ENCODE measurements around the gene PHACTR1.

PHACTR1 gene

GRCh38 chr6:13079096-13079723 lies 362.6 kb downstream of the PHACTR1 start:
- no peak for DNase-seq

GRCh38 chr6:13080462-13081188 lies 364.1 kb downstream of the PHACTR1 start:
- no peak for DNase-seq

GRCh38 chr6:13081189-13081563 lies 364.6 kb downstream of the PHACTR1 start:
- no peak for DNase-seq

- DNase-seq: no peak
These were observed 372.9 kb downstream of the PHACTR1 start for GRCh38 chr6:13089296-13089994.

GRCh38 chr6:13091192-13091591 lies 374.6 kb downstream of the PHACTR1 start:
- no peak for DNase-seq

GRCh38 chr6:13094781-13095425 lies 378.3 kb downstream of the PHACTR1 start:
- DNase-seq: no peak

- DNase-seq: no peak
These were observed 379.5 kb downstream of the PHACTR1 start for GRCh38 chr6:13096084-13096483.

GRCh38 chr6:13097454-13097853 lies 380.9 kb downstream of the PHACTR1 start:
- no peak for DNase-seq

- DNase-seq: no peak
These were observed 381.4 kb downstream of the PHACTR1 start for GRCh38 chr6:13098006-13098405.

GRCh38 chr6:13098793-13099570 lies 382.4 kb downstream of the PHACTR1 start:
- no peak for DNase-seq

- no peak for DNase-seq
These were observed 383.2 kb downstream of the PHACTR1 start for GRCh38 chr6:13099771-13100170.

GRCh38 chr6:13101409-13101808 lies 384.8 kb downstream of the PHACTR1 start:
- no peak for DNase-seq

- DNase-seq: no peak
These were observed 385.4 kb downstream of the PHACTR1 start for GRCh38 chr6:13101985-13102384.

GRCh38 chr6:13103169-13103568 lies 386.6 kb downstream of the PHACTR1 start:
- no peak for DNase-seq

- DNase-seq: no peak
These were observed 388.6 kb downstream of the PHACTR1 start for GRCh38 chr6:13105139-13105538.

- no peak for DNase-seq
These were observed 396.4 kb downstream of the PHACTR1 start for GRCh38 chr6:13112921-13113320.

- DNase-seq: no peak
These were observed 396.8 kb downstream of the PHACTR1 start for GRCh38 chr6:13113376-13113775.

GRCh38 chr6:13113981-13114593 lies 397.5 kb downstream of the PHACTR1 start:
- no peak for DNase-seq

- no peak for DNase-seq
These were observed 399.6 kb downstream of the PHACTR1 start for GRCh38 chr6:13116155-13116554.

- DNase-seq: no peak
These were observed 401.0 kb downstream of the PHACTR1 start for GRCh38 chr6:13117570-13117969.

GRCh38 chr6:13119549-13119948 lies 403.0 kb downstream of the PHACTR1 start:
- no peak for DNase-seq

All from activated T-cell treated with anti-CD3 and anti-CD28 coated beads, Interleukin-2, amount 50 U/mL, for 48 hours (primary cell).